GM23248 (cell line): ENCODE results near the gene DKK1.

Experiments used
- EZH2 ChIP-seq: fragments of 200-600 bp; sonication (generic); IDR thresholded peaks from 2 replicates; pipeline ENCODE4 v1.6.1; 2018; ENCODE audit warnings: antibody characterized with exemption, mild to moderate bottlenecking; ENCODE audit not compliant: insufficient read depth, poor library complexity, severe bottlenecking
- EZH2phosphoT487 ChIP-seq: fragments of 200-600 bp; sonication (generic); IDR thresholded peaks from 2 replicates; pipeline ENCODE4 v1.6.1; 2018; ENCODE audit warnings: antibody characterized with exemption, moderate library complexity, mild to moderate bottlenecking, low read depth; ENCODE audit not compliant: insufficient read depth

DNA sequence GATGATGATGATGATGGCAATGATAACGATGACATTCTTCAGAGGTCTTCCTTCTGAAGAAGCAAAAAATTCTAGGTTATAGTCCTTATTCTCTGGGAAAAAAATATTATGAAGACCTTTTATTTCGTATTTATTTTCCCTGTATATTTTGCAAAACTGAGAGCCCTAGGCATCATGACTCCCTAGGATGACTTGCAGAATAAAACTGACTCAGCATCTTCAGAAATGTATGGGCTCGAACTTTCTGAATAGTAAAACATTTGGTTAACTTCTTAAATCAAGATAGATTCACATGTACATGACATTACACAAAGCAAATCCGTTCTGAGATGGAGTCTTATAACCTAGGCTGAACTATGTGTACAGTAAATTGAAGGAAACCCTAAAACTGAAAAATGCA lies 29.4 kb downstream of the DKK1 start:
- no peak for TF ChIP-seq EZH2
- TF ChIP-seq EZH2phosphoT487: no peak
